Vagina (tissue), 2 donors: ENCODE data around the gene PIK3R1. TPM values are rescaled to one million over a fixed set of nuclear protein-coding genes. Genes with fewer than 3 reads are reported as not detected.

Source experiments
- DNase-seq, 2 donors: peaks; one replicate each; pipeline ENCODE4 v3.0.0-alpha.2; 2017; ENCODE audit errors: extremely low spot score in 2 of 2
- H3K27ac ChIP-seq: fragments of 200-600 bp; sonication (generic); one replicate; pipeline ENCODE4 v1.5.1; 2019
- H3K27me3 ChIP-seq: fragments of 200-600 bp; sonication (generic); one replicate; pipeline ENCODE4 v1.5.1; 2019
- H3K36me3 ChIP-seq, 2 donors: fragments of 200-600 bp; sonication (generic); one replicate each; pipeline ENCODE4 v1.5.1; 2017 to 2019
- H3K4me1 ChIP-seq: fragments of 200-600 bp; sonication (generic); one replicate; pipeline ENCODE4 v1.5.1; 2019
- H3K4me3 ChIP-seq, 2 donors: fragments of 200-600 bp; sonication (generic); 1 replicate in 1 of 2; 2 replicates in 1 of 2; pipeline ENCODE4 v1.5.1; 2016 to 2019
- H3K9me3 ChIP-seq: fragments of 200-600 bp; sonication (generic); one replicate; pipeline ENCODE4 v1.5.1; 2019
- CTCF ChIP-seq, 3 experiments: fragments of 450-650 bp in 2 of 3; fragments of 200-600 bp in 1 of 3; sonication (generic) in 1 of 3; IDR thresholded peaks; one replicate each; pipeline ENCODE4 v1.5.1; 2017 to 2019; ENCODE audit warnings: antibody characterized with exemption in 3 of 3, mild to moderate bottlenecking in 2 of 3, moderate library complexity in 2 of 3
- POLR2A ChIP-seq, 2 donors: fragments of 450-650 bp; IDR thresholded peaks; one replicate each; pipeline ENCODE4 v1.6.1; 2017; ENCODE audit warnings: antibody characterized with exemption in 2 of 2, mild to moderate bottlenecking in 2 of 2, moderate library complexity in 2 of 2
- POLR2AphosphoS5 ChIP-seq, 2 donors: sonication (generic); formaldehyde crosslinking; IDR thresholded peaks; one replicate each; pipeline ENCODE4 v1.9.0; 2017; ENCODE audit warnings: antibody characterized with exemption in 2 of 2, mild to moderate bottlenecking in 2 of 2, low read depth in 1 of 2; ENCODE audit not compliant: insufficient read depth in 1 of 2
- intact Hi-C: fragments of 100-400 bp; cut with DNase I; formaldehyde crosslinking; loops from one replicate; pipeline ENCODE4 v1.15.1; 2023
- total RNA-seq: library from RNA; depleted of rRNA; stranded (reverse); fragments of >200 nt; gene quantifications from one replicate; pipeline ENCODE4 v1.2.3, GENCODE V29; 2016

Gene PIK3R1
- total RNA-seq, 1 donor from 2014 or later: 134 TPM

DNA sequence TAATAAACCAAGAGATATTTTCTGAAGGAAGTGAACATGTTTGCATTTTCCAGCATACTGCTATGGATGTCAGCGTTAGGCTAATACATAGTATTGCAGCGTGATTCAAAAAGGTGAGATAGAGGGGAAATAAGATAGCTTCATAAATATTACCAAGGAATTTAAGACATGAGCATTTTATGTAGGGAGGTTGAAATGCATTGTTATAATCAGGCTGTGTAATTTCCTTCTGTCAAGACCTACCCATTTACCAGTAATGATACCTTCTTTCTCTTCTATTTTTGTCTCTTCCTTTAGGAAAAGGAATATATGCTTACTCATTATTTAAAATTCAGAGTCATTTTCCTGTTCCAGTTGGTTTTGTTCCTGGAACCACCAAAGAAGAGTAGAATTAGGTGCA, 33.3 kb downstream of the PIK3R1 start:
- intact Hi-C loops: no loop called here
- peaks cover 0 to 7% of the 10 kb centered on the region in 2 donors for H3K36me3 ChIP-seq
- no peaks in the 10 kb centered on the region for H3K27me3 ChIP-seq
- DNase-seq: no peak
- H3K9me3 ChIP-seq: no peaks in the 10 kb centered on the region
- H3K27ac ChIP-seq: peak overlapping the region; percentile 72
- H3K4me1 ChIP-seq: peaks cover 93% of the 10 kb centered on the region
- TF ChIP-seq CTCF (IDR thresholded peaks at IDR 0.05) (no peak), POLR2AphosphoS5 (IDR thresholded peaks at IDR 0.05; ENCODE audit: insufficient read depth in 1 of 2, low read depth in 1 of 2) (no peak), POLR2A (IDR thresholded peaks at IDR 0.05) (no peak)
- no peak overlapping the region for H3K4me3 ChIP-seq

DNA sequence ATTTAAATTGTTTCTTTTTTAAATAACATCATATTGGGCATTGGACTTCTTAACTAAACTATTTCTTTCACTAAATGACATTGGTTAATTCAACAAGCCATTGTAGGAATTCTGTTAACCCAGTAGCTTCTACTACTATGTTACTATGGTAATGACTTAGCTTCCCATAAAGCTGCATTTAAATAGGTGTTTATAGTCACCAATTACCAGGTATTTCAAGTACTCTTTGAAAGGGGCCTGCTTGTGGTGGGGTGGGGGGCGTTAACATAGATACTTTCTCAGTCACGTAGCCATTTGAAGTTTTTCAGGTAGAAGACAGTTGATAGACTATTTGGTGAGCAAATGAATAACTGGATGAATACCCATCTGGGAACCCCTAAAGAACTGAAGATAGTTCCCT, 34.0 kb downstream of the PIK3R1 start:
- intact Hi-C loops: no loop called here
- no peak for TF ChIP-seq POLR2A (IDR thresholded peaks at IDR 0.05)
- Histone ChIP-seq H3K4me1 (peaks cover 93% of the 10 kb centered on the region), H3K27ac (peak overlapping the region; percentile 72), H3K4me3 (no peak overlapping the region), H3K9me3 (no peaks in the 10 kb centered on the region), H3K36me3 (peaks cover 0 to 7% of the 10 kb centered on the region in 2 donors), H3K27me3 (no peaks in the 10 kb centered on the region)
- DNase-seq: no peak

DNA sequence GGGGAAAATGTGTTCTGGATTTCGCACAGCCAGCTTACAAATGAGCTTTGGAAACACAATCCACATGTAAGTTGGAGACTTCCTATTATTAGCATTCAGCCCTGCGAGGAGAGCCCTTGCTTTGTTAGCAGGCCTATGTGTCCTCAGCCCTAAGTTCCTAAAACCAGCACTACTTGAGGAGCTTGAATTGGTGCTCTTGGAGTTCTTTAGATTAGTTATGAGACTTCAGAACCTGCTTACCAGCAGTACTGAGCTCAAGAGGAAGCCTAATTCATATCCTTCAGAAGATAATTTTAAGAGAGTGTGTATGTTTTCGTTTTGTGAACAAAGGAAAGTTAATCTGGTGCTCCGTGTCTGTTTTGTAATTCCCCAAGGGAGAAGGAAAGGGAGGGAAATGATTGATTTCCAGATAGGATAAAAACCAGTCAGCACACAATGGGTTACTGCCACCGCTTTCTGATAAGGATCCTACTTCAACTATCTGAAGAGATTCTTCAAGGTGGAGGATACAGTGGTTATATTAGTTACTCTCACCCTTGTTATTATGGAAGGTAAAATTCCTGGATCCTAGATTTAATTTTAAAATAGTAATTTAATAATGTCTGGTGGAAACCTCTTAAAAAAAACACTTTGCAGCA, 35.2 kb downstream of the PIK3R1 start:
- H3K27ac ChIP-seq: peak overlapping the region; percentile 72
- H3K36me3 ChIP-seq: peaks cover 0 to 7% of the 10 kb centered on the region in 2 donors
- no peaks in the 10 kb centered on the region for H3K9me3 ChIP-seq
- TF ChIP-seq CTCF (IDR thresholded peaks at IDR 0.05) (no peak), POLR2A (IDR thresholded peaks at IDR 0.05) (no peak), POLR2AphosphoS5 (IDR thresholded peaks at IDR 0.05; ENCODE audit: insufficient read depth in 1 of 2, low read depth in 1 of 2) (no peak)
- intact Hi-C loops: loop anchor here (5.0 to 10.0 kb wide), 3 partner anchors 33 to 1006 kb away; partner anchors contain the start of gene PIK3R1
- no peak overlapping the region for H3K4me3 ChIP-seq
- peaks cover 93% of the 10 kb centered on the region for H3K4me1 ChIP-seq
- no peaks in the 10 kb centered on the region for H3K27me3 ChIP-seq
- DNase-seq: no peak

DNA sequence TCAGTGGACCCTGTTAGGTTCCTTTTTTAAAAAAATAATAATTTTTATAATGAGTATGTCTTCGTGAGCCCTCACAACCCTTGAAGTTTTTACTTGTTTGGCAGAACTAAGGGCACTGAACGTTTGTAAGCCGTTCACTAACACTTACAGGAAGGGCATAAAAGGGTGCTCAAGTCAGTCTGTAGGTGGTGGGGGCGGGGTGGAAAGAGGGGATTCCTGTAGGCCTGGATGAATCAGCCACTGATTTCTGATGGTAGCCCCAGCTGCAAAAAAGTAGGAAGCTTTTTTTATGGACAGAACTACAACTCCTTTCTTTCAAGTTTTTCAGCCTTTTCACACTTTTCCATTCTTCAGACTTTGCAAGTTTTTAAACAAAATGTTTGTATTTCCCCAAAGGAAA, 35.8 kb downstream of the PIK3R1 start:
- H3K4me1 ChIP-seq: peaks cover 96% of the 10 kb centered on the region

DNA sequence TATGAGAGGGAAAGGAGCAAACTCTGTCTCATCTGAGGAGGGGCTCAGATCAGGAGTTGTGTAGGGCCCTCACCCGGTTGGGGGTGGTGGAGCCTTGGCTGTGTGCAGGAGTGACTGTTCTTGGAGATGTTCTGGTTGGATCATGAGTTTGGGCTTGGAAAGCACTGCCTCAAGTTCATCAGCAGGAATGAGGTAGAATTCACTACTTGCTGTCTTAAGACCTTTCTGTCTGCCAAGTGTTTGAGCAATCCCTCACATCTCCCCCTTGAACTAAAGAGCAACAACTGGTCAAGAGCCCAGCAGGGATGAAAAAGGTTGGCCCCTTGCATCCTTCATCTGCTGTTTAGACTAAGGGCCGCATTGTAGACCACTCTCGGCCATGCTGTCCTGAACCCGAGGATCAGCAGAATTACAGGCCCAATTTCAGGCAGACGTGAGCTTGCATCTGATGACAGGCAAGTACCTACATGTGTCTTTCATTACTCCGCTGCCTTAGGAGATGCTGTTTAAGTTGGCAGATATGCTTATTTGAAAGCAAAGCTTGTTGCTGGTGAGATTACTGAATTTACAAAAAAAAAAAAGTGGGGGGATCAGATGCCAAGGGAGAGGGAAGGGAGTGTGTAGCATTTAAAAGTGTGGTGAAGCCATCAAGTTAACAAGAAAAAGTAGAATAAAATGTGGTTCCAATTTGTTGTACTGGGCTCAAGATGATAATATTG, 36.4 kb downstream of the PIK3R1 start:
- Histone ChIP-seq H3K4me1 (peaks cover 99% of the 10 kb centered on the region), H3K4me3 (peak overlapping the region; percentile 1 to 9), H3K9me3 (no peaks in the 10 kb centered on the region), H3K27ac (peak overlapping the region; percentile 72), H3K36me3 (peaks cover 0 to 7% of the 10 kb centered on the region in 2 donors), H3K27me3 (no peaks in the 10 kb centered on the region)
- peak; percentile 61 to 77 for TF ChIP-seq POLR2AphosphoS5 (IDR thresholded peaks at IDR 0.05; ENCODE audit: insufficient read depth in 1 of 2, low read depth in 1 of 2)
- TF ChIP-seq POLR2A (IDR thresholded peaks at IDR 0.05): no peak
- TF ChIP-seq CTCF (IDR thresholded peaks at IDR 0.05): no peak
- peak in 1 of 2 donors; percentile 97 for DNase-seq
- intact Hi-C loops: loop anchor here (5.0 to 10.0 kb wide), 3 partner anchors 35 to 1007 kb away; partner anchors contain the start of gene PIK3R1

More for the DNA sequence above, 35.8 kb downstream of the PIK3R1 start:
- H3K4me3 ChIP-seq: no peak overlapping the region
- peak overlapping the region; percentile 72 for H3K27ac ChIP-seq
- no peaks in the 10 kb centered on the region for H3K9me3 ChIP-seq
- no peak for DNase-seq
- TF ChIP-seq POLR2AphosphoS5 (IDR thresholded peaks at IDR 0.05; ENCODE audit: insufficient read depth in 1 of 2, low read depth in 1 of 2) (no peak), CTCF (IDR thresholded peaks at IDR 0.05) (no peak), POLR2A (IDR thresholded peaks at IDR 0.05) (no peak)
- peaks cover 0 to 7% of the 10 kb centered on the region in 2 donors for H3K36me3 ChIP-seq
- intact Hi-C loops: loop anchor here (5.0 to 10.0 kb wide), 3 partner anchors 34 to 1007 kb away; partner anchors contain the start of gene PIK3R1
- no peaks in the 10 kb centered on the region for H3K27me3 ChIP-seq
